Spinal cord (tissue), 10 donors: ENCODE data around the gene PEDS1. TPM values are rescaled to one million over a fixed set of nuclear protein-coding genes. Genes with fewer than 3 reads are reported as not detected.

Experiments used
- DNase-seq, 6 donors: peaks; one replicate each; pipeline versions ENCODE4 v3.0.0 to v3.0.0-alpha.2; 2013 to 2015; ENCODE audit warnings: low spot score in 6 of 6, low read depth in 4 of 6
- H3K27ac ChIP-seq: one replicate; pipeline ENCODE4 v1.5.1; 2013; ENCODE audit warnings: low read depth, low read length, control low read depth
- H3K27me3 ChIP-seq: one replicate; pipeline ENCODE4 v1.6.1; 2013; ENCODE audit warnings: low read length; ENCODE audit not compliant: control insufficient read depth, insufficient read depth
- H3K36me3 ChIP-seq: one replicate; pipeline ENCODE4 v1.6.1; 2013; ENCODE audit warnings: low read length; ENCODE audit not compliant: control insufficient read depth, insufficient read depth
- H3K4me1 ChIP-seq: one replicate; pipeline ENCODE4 v1.6.1; 2013; ENCODE audit warnings: low read length; ENCODE audit not compliant: control insufficient read depth, insufficient read depth
- H3K4me3 ChIP-seq: one replicate; pipeline ENCODE4 v1.5.1; 2013; ENCODE audit warnings: low read depth, low read length, control low read depth
- H3K9me3 ChIP-seq: one replicate; pipeline ENCODE4 v1.6.1; 2013; ENCODE audit warnings: low read length; ENCODE audit not compliant: control insufficient read depth, insufficient read depth
- WGBS: methylation state at CpG from one replicate; pipeline ENCODE4 v1.1.5; 2013; ENCODE audit warnings: missing lambda C conversion rate; ENCODE audit not compliant: insufficient coverage; 5-methylcytosine and 5-hydroxymethylcytosine counted together
- polyA plus RNA-seq, 2 donors: library from polyadenylated mRNA; unstranded; fragments of 120-200 nt; gene quantifications; one replicate each; pipeline ENCODE4 v1.2.1, GENCODE V29; 2013; ENCODE audit not compliant: insufficient read length in 2 of 2
- total RNA-seq, 2 donors: library from RNA; depleted of rRNA in 1 of 2; stranded (reverse); fragments of 120-200 nt in 1 of 2; fragments of >200 nt in 1 of 2; gene quantifications; one replicate each; pipeline versions ENCODE4 v1.2.3 to v1.2.4, GENCODE V29; 2013 to 2014
- donor health status: healthy.

The PEDS1 gene
- total and polyA plus RNA-seq, 4 donors: 9.9 to 36.8 (median 32.9) TPM

- no peak for DNase-seq
- H3K36me3 ChIP-seq: peaks cover 2% of the 10 kb centered on the region
- WGBS: 93% methylated on average over 6 of the region's 6 CpGs
- no peaks in the 10 kb centered on the region for H3K9me3 ChIP-seq
- H3K4me1 ChIP-seq: peaks cover 27% of the 10 kb centered on the region
- no peak overlapping the region for H3K4me3 ChIP-seq
- H3K27me3 ChIP-seq: peaks cover 29% of the 10 kb centered on the region
- H3K27ac ChIP-seq: no peak overlapping the region
These were observed 43.4 kb upstream of the PEDS1 start for GRCh38 chr20:50196896-50197295.

DNA sequence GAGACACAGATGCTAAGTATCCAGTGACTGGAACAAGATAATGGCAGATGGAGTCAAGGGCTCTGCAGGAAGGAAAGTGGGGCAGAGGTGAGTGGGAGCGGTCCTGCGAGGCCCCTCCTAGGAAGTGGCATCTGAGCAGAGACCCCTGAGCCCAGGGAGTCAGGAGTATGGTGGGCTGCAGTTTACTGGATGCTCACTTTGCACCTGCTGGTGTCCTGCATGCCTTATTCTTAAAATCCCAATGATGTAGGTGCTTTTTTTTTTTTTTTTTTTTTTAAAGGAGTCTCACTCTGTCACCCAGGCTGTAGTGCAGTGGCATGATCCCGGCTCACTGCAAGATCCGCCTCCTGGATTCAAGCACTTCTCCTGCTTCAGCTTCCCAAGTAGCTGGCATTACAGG lies 42.7 kb upstream of the PEDS1 start:
- Histone ChIP-seq H3K36me3 (peaks cover 2% of the 10 kb centered on the region), H3K27me3 (peaks cover 29% of the 10 kb centered on the region), H3K4me1 (peaks cover 27% of the 10 kb centered on the region), H3K27ac (no peak overlapping the region), H3K4me3 (no peak overlapping the region), H3K9me3 (no peaks in the 10 kb centered on the region)
- WGBS: no CpG with 5 or more reads among the region's 4 CpGs
- DNase-seq: no peak

GRCh38 chr20:50195524-50196120 lies 42.1 kb upstream of the PEDS1 start:
- H3K27me3 ChIP-seq: peaks cover 29% of the 10 kb centered on the region
- H3K36me3 ChIP-seq: peaks cover 2% of the 10 kb centered on the region
- DNase-seq: no peak
- no peak overlapping the region for H3K4me3 ChIP-seq
- no peak overlapping the region for H3K27ac ChIP-seq
- WGBS: 95% methylated on average over 10 of the region's 13 CpGs
- H3K4me1 ChIP-seq: peaks cover 27% of the 10 kb centered on the region
- no peaks in the 10 kb centered on the region for H3K9me3 ChIP-seq

DNA sequence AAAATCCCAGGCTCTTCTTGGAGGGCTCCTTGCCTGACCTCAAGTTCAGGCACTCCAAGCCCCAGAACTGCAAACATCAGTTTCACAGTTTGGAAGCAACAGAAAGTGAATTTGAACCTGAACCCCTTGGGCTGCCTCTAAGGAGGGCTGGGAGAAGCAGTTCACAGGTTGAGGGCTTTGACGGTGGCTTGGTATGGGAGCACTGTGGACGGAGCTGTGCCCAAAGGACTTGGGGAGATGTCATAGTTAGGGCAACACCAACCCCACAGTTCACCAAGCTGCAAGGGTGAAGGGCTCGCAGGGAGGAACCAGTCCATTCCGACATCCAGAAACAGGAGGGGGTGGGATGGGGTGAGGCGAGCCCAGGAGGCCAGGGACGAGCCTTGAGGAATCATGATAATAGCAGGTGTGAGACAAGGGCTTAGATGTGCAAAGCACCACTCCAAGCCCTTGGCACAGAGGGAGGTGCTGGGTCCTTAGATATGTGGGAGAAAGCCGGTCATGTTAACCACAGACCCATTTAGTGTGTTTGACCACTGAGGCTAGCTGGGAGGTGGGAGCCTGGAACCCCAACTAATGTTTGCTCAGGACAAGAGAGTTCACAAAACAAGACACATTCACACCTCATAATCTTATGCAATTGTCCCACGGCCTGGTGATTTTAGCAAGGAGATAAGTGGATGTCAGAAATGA lies 41.5 kb upstream of the PEDS1 start:
- Histone ChIP-seq H3K27ac (no peak overlapping the region), H3K4me3 (no peak overlapping the region), H3K27me3 (peaks cover 29% of the 10 kb centered on the region), H3K36me3 (peaks cover 2% of the 10 kb centered on the region), H3K9me3 (no peaks in the 10 kb centered on the region), H3K4me1 (peaks cover 29% of the 10 kb centered on the region)
- DNase-seq: no peak
- WGBS: 80% methylated on average over 3 of the region's 8 CpGs

- H3K4me1 ChIP-seq: peaks cover 29% of the 10 kb centered on the region
- H3K27ac ChIP-seq: no peak overlapping the region
- 67% methylated on average over 3 of the region's 7 CpGs for WGBS
- H3K27me3 ChIP-seq: peaks cover 29% of the 10 kb centered on the region
- DNase-seq: no peak
- no peak overlapping the region for H3K4me3 ChIP-seq
- peaks cover 2% of the 10 kb centered on the region for H3K36me3 ChIP-seq
- no peaks in the 10 kb centered on the region for H3K9me3 ChIP-seq
These were observed 40.9 kb upstream of the PEDS1 start for GRCh38 chr20:50194422-50194830.

DNA sequence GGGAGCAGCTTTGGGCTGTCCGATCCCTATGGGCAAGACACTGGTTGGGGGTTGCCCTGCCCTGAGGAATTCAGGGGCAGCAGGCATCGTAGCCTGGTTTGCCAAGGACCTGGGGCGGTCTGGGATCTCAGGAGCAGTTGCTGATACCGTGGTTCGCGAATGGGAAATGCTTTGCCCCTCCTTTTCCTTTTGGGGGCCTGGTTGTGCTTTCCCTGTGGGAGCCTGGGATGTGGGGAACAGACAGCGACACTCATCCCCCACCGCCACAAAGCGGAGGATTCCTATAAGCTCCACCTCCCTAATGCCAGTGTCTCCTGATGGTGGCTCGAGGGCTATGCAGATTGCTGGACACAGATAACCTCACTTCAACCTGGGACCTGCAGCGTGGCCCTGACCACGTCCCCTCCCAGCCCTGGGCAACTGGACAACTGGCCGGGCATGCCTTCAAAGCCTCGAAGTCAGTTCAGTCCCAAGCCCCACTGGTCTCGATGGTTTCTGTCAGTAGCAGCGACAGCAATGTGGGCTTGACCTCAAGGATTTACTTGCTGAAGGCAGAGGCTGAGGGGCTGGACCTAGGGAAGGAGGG lies 40.4 kb upstream of the PEDS1 start:
- Histone ChIP-seq H3K27ac (no peak overlapping the region), H3K27me3 (peaks cover 29% of the 10 kb centered on the region), H3K9me3 (no peaks in the 10 kb centered on the region), H3K4me1 (peaks cover 29% of the 10 kb centered on the region), H3K4me3 (peak overlapping the region; percentile 9), H3K36me3 (peaks cover 2% of the 10 kb centered on the region)
- no peak for DNase-seq
- WGBS: 68% methylated on average over 16 of the region's 16 CpGs

DNA sequence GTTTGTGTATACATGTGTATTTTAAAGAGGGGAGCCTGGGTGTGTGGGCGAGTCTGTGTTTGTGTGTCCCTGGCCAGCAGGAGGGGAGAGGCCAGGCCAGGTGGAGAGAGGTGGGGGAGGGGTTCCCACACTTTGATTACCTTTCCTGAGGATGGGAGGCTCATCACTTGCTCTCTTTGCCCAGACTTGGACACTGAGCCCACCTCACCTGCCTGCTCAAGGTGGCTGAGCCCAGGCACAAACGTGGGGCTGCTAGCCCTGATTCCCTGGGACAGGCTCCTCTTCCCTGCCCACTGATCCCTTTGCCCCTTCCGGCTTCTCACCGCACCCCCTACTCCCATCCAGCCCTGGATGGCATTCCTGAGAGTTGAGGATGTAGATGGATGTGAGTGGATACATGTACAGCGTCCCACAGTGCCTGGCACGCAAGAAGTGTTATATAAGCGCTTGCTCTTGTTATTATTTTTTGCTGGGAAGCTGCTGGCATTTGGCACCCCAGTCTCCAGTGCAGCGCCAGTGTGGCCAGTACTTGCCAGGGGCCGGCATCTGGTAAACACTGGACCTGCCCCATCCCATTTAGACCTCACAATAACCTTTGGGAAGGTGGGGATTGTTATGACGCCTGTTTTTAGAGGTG lies 39.8 kb upstream of the PEDS1 start:
- Histone ChIP-seq H3K36me3 (peaks cover 2% of the 10 kb centered on the region), H3K4me3 (peak overlapping the region; percentile 60), H3K27ac (no peak overlapping the region), H3K9me3 (no peaks in the 10 kb centered on the region), H3K4me1 (peaks cover 27% of the 10 kb centered on the region), H3K27me3 (peaks cover 29% of the 10 kb centered on the region)
- no peak for DNase-seq
- 83% methylated on average over 2 of the region's 10 CpGs for WGBS

DNA sequence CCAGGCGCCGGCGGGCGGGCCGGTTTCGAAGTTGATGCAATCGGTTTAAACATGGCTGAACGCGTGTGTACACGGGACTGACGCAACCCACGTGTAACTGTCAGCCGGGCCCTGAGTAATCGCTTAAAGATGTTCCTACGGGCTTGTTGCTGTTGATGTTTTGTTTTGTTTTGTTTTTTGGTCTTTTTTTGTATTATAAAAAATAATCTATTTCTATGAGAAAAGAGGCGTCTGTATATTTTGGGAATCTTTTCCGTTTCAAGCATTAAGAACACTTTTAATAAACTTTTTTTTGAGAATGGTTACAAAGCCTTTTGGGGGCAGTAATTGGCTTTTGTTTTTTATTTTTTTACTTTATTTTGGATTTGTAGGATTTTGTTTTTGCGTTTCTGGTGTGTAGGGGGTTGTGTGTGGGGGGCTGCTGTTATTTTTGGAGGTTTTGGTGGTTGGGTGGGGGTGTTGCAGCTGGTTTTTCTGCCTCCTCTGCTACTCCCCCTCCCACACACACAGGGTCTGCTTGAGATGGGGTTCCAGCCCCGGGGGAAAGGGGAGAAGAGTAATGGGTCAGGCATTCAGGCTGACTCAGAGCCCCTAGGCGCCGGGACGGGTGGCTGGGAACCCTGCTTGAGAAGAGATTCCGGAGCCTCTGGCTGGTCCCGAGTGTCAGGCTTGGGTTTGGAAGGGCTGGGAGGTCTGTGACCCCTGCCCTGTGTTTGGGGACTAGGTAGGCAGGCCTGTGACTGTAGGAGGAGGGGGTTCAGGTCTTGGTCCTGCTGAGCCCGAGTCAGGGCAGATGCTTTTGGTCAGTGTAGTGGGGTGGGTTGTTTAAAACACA lies 39.1 kb upstream of the PEDS1 start:
- H3K27ac ChIP-seq: peak overlapping the region; percentile 67
- peaks cover 27% of the 10 kb centered on the region for H3K4me1 ChIP-seq
- peak overlapping the region; percentile 60 for H3K4me3 ChIP-seq
- peak in 3 of 6 donors; percentile 44 to 77 (median 76) for DNase-seq
- H3K9me3 ChIP-seq: no peaks in the 10 kb centered on the region
- 14% methylated on average over 16 of the region's 25 CpGs for WGBS
- H3K36me3 ChIP-seq: peaks cover 2% of the 10 kb centered on the region
- peaks cover 29% of the 10 kb centered on the region for H3K27me3 ChIP-seq
